OCI-LY3 (cell line): ENCODE measurements around the gene LRP3.

Experiments used
- EZH2phosphoT487 ChIP-seq: fragments of 200-600 bp; shearing (Covaris generic); IDR thresholded peaks from 2 replicates; pipeline ENCODE4 v1.6.1; 2018; ENCODE audit warnings: antibody characterized with exemption, mixed run types, low read depth
- TF ChIP-seq, protein P1 (sequence below): fragments of 200-600, 300-600 bp; sonication (generic); IDR thresholded peaks from 2 replicates; pipeline ENCODE4 v1.5.1; 2014; ENCODE audit warnings: antibody characterized with exemption, low read length, low read depth

- TF ChIP-seq, protein P1, sequence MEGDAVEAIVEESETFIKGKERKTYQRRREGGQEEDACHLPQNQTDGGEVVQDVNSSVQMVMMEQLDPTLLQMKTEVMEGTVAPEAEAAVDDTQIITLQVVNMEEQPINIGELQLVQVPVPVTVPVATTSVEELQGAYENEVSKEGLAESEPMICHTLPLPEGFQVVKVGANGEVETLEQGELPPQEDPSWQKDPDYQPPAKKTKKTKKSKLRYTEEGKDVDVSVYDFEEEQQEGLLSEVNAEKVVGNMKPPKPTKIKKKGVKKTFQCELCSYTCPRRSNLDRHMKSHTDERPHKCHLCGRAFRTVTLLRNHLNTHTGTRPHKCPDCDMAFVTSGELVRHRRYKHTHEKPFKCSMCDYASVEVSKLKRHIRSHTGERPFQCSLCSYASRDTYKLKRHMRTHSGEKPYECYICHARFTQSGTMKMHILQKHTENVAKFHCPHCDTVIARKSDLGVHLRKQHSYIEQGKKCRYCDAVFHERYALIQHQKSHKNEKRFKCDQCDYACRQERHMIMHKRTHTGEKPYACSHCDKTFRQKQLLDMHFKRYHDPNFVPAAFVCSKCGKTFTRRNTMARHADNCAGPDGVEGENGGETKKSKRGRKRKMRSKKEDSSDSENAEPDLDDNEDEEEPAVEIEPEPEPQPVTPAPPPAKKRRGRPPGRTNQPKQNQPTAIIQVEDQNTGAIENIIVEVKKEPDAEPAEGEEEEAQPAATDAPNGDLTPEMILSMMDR, result no peak
- no peak for TF ChIP-seq EZH2phosphoT487
Measured at GRCh38 chr19:33238481-33239149, 44.5 kb downstream of the LRP3 start.
